ENCODE results near the gene THOC2.
A peak's percentile ranks its signal among the peaks of the same experiment; 100 is the strongest.
"Not testable (repeated sequence)": the region's sequence is repeated elsewhere in the genome, so short reads cannot be mapped to it uniquely, and the experiment has no call there.

Gene THOC2

GRCh38 chrX:123736333-123736921 is 3.6 kb upstream of the THOC2 start:
- DNase-seq: no peak

GRCh38 chrX:123735137-123735536 is 2.3 kb upstream of the THOC2 start:
- DNase-seq: not testable (repeated sequence)

- DNase-seq: not testable (repeated sequence)
These were observed 1.2 kb upstream of the THOC2 start for GRCh38 chrX:123734079-123734478.

GRCh38 chrX:123731987-123732669 is 724 bp downstream of the THOC2 start:
- peak; percentile 0 for DNase-seq

DNA sequence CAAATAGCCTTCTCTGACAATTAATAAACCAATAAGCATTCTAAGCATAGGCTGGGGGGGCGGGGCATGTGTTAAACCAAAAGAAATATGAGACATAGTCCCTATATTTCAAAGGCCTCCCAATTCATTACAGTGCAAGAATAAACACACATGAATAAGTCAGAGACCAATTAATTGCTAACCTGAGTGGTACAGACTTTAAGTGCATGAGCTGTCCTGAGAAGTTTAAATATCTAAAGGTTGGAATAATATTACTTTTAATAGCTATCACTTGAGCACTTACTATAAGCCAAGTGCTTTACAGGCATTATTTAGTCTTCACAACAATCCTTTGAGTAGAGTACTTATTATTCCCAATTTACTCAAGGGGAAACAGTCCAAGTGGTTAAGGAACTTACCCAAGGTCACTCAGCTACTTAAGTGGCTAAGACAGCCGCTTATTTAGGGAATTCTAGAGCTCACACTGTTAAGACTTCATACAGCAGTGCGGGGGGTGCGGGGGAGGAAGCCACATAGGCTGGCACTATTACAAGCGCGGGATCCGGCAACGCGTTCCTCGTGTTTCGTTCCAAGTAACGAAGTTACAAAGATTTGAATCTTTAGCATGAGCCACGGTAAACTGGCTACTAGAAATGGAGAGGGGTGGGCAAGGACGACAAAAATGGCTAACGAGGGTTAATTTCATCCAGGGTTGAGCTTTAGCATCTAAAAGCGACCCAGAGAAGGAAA is 1.4 kb downstream of the THOC2 start:
- DNase-seq: peak; percentile 0

DNA sequence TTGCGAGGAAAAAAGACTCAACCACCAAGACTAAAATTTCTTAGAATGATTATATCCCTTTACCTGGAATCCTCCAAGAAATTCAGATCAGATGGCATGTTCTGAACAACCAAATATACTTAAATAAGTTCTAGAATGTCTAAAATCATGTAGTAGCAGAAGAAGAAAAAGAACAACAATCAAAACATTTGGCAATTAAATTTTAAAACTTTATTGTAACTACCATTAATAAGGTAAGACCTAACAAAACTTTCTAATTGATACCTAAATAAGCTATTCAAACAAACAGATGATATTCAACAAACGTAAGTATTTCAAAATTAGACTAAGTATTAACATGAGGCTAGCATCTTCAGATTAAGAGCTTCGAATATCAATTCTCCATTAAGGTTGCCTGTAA is 4.3 kb downstream of the THOC2 start:
- DNase-seq: no peak

GRCh38 chrX:123728016-123728415 is 4.8 kb downstream of the THOC2 start:
- no peak for DNase-seq

GRCh38 chrX:123722193-123722592 is 10.7 kb downstream of the THOC2 start:
- DNase-seq: not testable (repeated sequence)

DNA sequence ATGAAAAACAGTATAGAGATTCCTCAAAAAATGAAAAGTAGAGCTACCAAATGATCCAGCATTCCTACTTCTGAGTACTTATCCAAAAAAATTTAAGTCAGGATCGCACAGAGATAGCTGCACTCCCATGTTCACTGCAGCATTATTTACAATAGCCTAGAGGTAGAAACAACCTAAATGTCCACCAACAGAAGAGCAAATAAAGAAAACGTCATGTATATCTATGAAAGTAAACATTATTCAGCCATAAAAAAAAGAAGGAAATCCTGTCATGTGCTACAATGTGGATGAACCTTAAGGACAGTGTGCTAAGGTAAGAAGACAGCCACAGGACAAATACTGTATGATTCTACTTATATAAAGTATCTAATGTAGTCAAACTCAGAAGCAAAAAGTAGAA is 12.4 kb downstream of the THOC2 start:
- DNase-seq: no peak

DNA sequence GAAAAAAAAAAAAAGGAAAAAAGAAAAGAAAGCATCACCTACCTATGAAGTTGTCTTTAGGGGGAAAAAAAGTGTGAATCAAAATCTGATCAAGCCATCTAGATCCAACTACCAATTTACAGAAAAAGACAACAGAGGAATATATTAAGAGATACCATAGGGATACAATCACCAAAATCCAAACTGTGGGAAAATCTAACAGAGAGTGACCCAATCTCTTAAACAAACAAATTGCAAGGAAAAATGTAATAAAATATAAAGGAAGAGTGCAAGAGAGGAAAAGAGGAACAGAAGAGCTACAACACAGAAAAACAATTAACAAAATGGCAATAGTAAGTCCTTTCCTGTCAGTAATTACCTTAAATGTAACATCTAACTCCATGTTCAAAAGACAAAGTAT is 19.0 kb downstream of the THOC2 start:
- no peak for DNase-seq

GRCh38 chrX:123713434-123713833 is 19.4 kb downstream of the THOC2 start:
- no peak for DNase-seq

DNA sequence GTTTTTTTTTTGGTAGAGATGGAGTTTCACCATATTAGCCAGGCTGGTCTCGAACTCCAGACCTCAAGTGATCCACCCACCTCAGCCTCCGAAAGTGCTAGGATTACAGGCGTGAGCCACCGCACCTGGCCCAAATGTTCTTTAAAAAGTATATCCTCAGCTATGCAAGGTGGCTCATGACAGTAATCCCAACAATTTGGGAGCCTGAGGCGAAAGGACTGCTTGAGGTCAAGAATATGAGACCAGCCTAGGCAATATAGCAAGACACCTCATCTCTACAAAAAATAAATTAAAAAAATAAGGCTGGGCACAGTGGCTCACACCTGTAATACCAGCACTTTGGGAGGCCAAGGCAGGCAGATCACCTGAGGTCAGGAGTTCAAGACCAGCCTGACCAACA is 21.7 kb downstream of the THOC2 start:
- not testable (repeated sequence) for DNase-seq

DNA sequence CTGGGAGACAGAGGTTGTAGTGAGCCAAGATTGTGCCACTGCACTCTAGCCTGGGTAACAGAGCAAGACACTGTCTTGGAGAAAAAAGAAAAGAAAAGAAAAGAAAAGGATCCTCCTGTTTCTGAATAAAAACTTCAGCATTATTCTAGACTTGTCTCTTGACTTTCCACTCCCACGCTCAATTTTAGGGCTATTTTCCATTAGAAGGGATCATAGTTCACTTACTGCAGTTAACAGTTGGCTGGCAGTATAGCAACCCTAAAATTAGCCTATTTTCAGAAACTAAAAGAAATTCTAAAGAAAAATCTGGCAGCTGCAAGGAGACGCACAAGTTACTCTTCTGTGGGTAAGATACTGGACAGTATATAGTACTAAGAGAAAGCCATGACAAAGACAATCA is 28.1 kb downstream of the THOC2 start:
- DNase-seq: no peak

DNA sequence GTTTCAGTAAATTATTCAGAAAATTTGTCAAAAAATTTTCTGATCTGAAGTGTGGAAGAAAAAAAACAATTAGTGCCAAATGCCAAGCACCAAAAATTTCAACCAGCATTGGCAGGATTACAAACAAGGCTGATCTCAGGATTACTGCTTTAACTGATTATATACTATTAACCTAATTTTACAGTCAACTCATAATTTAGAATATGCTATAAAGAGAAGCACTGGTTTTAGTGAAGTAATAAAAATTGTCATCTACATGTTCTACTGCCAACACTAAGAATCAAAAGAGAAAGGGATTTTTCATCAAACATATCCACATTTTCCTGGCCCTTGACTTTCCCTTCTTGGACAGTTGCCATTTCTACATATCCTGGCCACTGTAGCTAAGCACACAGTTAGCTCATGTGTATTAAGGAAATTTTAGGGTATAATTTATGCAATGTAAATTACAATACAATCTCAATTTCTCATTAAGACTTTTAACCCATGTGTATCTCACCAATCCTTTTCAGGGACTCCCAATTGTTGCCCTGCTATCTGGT is 33.8 kb downstream of the THOC2 start:
- DNase-seq: no peak

DNA sequence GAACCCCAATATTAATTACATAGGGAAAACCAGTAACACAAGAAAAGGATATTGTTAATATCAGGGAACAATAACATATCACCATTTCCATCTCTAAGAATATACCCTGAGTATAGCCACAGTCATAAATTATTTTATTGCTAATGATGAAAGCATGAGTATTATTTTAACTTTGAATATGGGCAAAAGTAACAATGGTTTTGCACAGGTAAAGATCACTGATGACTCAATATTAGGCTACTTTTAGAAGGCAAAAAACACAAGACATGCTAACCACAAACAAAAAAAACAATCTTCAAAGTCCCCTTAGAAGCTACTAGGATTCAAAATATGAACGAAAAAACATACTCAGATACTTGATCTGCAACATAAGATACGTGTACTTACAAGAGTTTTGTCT is 36.5 kb downstream of the THOC2 start:
- DNase-seq: no peak

- DNase-seq: no peak
These were observed 37.6 kb downstream of the THOC2 start for GRCh38 chrX:123695242-123695641.

- no peak for DNase-seq
These were observed 41.1 kb downstream of the THOC2 start for GRCh38 chrX:123691776-123692175.

DNA sequence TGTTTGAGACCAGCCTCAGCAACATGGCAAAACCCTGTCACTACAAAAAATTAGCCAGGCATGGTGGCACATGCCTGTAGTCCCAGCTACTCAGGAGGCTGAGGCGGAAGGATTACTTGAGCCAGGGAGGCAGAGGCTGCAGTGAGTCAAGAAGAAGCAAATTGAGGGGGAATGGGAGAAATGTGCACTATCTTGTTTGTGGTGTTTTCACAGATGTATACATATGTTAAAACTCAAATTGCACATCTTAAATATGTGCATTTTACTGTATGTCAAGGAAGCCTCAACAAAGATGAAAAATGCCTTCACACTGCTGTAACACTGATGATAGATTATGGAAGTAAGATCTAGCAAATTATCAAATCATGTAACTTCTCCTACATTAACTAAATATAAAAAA is 44.3 kb downstream of the THOC2 start:
- DNase-seq: no peak

- DNase-seq: no peak
These were observed 47.6 kb downstream of the THOC2 start for GRCh38 chrX:123685232-123685631.

DNA sequence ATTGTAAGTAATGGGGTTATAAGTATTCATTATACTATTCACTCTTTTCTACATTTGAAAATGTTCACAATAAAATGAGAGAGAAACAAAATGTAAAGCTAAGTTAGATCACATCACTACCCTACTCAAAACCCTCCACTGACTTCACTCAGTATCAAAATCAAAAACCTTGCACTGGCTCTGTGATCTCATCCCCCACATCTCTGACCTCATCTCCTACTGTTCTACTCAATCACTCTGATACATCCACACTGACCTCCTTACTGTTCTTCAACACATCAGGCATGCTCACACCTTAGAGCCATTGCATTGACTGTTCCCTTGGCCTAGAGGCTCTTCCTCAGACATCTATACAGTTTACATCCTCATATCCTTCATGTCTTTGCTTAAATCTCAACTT is 50.7 kb downstream of the THOC2 start:
- DNase-seq: no peak

- DNase-seq: not testable (repeated sequence)
These were observed 53.0 kb downstream of the THOC2 start for GRCh38 chrX:123679733-123680460.

- no peak for DNase-seq
These were observed 57.7 kb downstream of the THOC2 start for GRCh38 chrX:123675154-123675553.

DNA sequence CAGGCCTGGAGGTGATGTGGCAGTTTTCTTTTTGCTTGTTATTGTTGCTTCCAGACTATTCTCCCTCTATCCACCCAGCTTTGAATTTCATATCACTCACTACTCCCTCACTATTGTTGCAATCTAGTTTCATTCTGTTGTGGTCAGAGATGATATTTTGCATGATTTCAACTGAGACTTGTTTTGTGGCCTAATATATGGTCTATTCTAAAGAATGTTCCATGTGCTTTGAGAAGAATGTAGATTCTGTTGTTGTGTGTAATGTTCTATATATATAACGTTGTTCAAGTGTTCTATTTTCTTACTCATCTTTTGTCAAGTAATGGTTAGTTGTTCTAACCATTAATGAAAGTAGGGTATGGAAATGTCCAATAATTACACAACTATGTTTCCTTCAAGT is 59.0 kb downstream of the THOC2 start:
- DNase-seq: no peak
